Measurements from ENCODE around the gene TTN.

- TF ChIP-seq SUZ12 (IDR thresholded peaks at IDR 0.05) (no peak), FOXM1 (IDR thresholded peaks at IDR 0.05; ENCODE audit: borderline replicate concordance) (no peak), BHLHE40 (IDR thresholded peaks at IDR 0.05; ENCODE audit: borderline replicate concordance) (no peak), FOXK2 (IDR thresholded peaks at IDR 0.05) (no peak), LEF1 (IDR thresholded peaks at IDR 0.05; ENCODE audit: borderline replicate concordance) (no peak), HDGF (IDR thresholded peaks at IDR 0.05; ENCODE audit: borderline replicate concordance) (no peak), SP1 (IDR thresholded peaks at IDR 0.05) (no peak)
Measured at GRCh38 chr2:178704876-178705275, 102.3 kb downstream of the TTN start.
